SU-DHL-6 (cell line): Measurements from ENCODE around the gene CEP295NL.

Experiments
- EZH2phosphoT487 ChIP-seq: fragments of 200-600 bp; sonication (generic), shearing (Covaris generic); conservative IDR thresholded peaks from 2 replicates; pipeline ENCODE4 v1.6.1; 2018; ENCODE audit warnings: mild to moderate bottlenecking, antibody characterized with exemption, low read length, moderate library complexity, mixed read lengths
- TF ChIP-seq, protein P1 (sequence below): fragments of 200-600 bp; sonication (generic); IDR thresholded peaks from one replicate; pipeline ENCODE4 v1.5.1; 2017; ENCODE audit warnings: antibody characterized with exemption, mild to moderate bottlenecking, low read length, moderate library complexity; ENCODE audit not compliant: insufficient read depth, poor library complexity, severe bottlenecking

- TF ChIP-seq, protein P1, sequence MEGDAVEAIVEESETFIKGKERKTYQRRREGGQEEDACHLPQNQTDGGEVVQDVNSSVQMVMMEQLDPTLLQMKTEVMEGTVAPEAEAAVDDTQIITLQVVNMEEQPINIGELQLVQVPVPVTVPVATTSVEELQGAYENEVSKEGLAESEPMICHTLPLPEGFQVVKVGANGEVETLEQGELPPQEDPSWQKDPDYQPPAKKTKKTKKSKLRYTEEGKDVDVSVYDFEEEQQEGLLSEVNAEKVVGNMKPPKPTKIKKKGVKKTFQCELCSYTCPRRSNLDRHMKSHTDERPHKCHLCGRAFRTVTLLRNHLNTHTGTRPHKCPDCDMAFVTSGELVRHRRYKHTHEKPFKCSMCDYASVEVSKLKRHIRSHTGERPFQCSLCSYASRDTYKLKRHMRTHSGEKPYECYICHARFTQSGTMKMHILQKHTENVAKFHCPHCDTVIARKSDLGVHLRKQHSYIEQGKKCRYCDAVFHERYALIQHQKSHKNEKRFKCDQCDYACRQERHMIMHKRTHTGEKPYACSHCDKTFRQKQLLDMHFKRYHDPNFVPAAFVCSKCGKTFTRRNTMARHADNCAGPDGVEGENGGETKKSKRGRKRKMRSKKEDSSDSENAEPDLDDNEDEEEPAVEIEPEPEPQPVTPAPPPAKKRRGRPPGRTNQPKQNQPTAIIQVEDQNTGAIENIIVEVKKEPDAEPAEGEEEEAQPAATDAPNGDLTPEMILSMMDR = no peak
- TF ChIP-seq EZH2phosphoT487 = no peak
Observed at GRCh38 chr17:78854508-78854907, 48.5 kb downstream of the CEP295NL start.
